Urinary bladder (tissue), 4 donors: Measurements from ENCODE around the gene PRKG1. TPM values are rescaled to one million over a fixed set of nuclear protein-coding genes. Genes with fewer than 3 reads are reported as not detected.

Source experiments
- DNase-seq: peaks from one replicate; pipeline ENCODE4 v3.0.0-alpha.2; 2015; ENCODE audit errors: extremely low spot score
- H3K27ac ChIP-seq: one replicate; pipeline ENCODE4 v1.5.1; 2013; ENCODE audit warnings: low read depth, mild to moderate bottlenecking, moderate library complexity
- H3K36me3 ChIP-seq: one replicate; pipeline ENCODE4 v1.6.1; 2013; ENCODE audit warnings: mild to moderate bottlenecking, moderate library complexity; ENCODE audit not compliant: insufficient read depth
- H3K4me1 ChIP-seq: one replicate; pipeline ENCODE4 v1.6.1; 2013; ENCODE audit warnings: mild to moderate bottlenecking, moderate library complexity; ENCODE audit not compliant: insufficient read depth
- H3K4me3 ChIP-seq: one replicate; pipeline ENCODE4 v1.5.1; 2013; ENCODE audit warnings: low read depth, low read length
- WGBS: extraction: QIAGEN DNeasy Blood & Tissue Kit; methylation state at CpG from one replicate; pipeline ENCODE4 v1.1.7; 2013; 5-methylcytosine and 5-hydroxymethylcytosine counted together
- polyA plus RNA-seq: library from polyadenylated mRNA; stranded (reverse); fragments of 200-250 nt; gene quantifications from one replicate; pipeline ENCODE4 v1.2.3, GENCODE V29; 2013
- total RNA-seq: library from RNA; depleted of rRNA; stranded (reverse); fragments of >200 nt; gene quantifications from one replicate; pipeline ENCODE4 v1.2.3, GENCODE V29; 2014
- donor health status: healthy with polysubstance abuse.
- donor health status: healthy.

PRKG1 gene
- total and polyA plus RNA-seq, 2 donors: 17.1 to 126 TPM

DNA sequence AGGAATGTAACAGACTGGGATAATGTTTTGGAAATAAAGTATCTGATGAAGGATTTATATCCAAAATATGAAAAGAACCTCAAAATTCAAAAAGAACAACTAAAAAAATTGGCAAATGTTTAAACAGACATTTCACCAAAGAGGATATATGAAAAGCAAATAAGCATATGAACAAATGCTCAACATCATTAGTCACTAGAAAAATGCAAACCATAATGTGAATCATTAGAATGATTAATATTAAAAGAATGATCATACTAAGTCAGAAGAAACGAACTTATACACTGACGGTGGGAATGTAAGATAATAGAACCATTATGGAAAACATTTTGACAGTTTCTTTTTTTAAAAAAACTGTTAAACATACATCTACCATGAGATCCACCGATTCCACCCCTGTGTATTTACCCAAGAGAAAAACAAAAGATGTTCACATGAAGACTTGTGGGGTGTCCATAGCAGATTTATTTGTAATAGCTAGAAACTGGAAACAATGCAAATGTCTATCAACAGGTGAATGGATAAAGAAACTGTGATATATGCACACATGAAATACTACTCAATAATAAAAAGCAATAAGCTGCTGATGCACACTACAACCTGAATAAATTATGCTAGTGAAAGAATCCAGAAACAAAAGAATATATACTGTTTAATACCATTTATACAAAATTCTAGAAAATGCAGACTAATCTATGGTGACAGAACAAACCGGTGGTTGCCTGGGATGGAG lies 35.7 kb downstream of the PRKG1 start:
- no peak for DNase-seq
- Histone ChIP-seq H3K4me1 (no peaks in the 10 kb centered on the region), H3K27ac (no peak overlapping the region), H3K36me3 (no peaks in the 10 kb centered on the region), H3K4me3 (no peak overlapping the region)
- WGBS: 71% methylated on average over 4 of the region's 4 CpGs

DNA sequence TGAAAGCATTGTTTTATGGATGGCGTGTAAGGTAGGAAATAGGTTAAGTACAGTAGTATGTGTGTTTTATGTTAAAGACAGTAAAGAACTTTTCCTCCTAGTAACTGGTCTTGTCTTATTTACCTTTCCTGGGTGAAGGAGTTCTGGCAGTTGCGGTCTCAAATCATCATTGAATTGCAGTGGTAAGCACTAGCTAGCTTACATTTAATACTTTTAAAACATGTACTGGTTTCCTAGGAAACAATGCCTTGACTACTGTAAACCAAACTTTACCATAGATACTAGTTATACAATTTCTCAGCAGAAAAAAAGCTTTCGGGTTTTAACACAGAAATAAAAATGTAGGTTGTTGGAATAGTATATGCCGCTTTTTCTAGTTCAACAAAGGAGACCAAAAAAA lies 37.7 kb downstream of the PRKG1 start:
- Histone ChIP-seq H3K4me1 (no peaks in the 10 kb centered on the region), H3K36me3 (no peaks in the 10 kb centered on the region), H3K27ac (no peak overlapping the region), H3K4me3 (no peak overlapping the region)
- DNase-seq: no peak
- WGBS: 90% methylated on average over 4 of the region's 4 CpGs

DNA sequence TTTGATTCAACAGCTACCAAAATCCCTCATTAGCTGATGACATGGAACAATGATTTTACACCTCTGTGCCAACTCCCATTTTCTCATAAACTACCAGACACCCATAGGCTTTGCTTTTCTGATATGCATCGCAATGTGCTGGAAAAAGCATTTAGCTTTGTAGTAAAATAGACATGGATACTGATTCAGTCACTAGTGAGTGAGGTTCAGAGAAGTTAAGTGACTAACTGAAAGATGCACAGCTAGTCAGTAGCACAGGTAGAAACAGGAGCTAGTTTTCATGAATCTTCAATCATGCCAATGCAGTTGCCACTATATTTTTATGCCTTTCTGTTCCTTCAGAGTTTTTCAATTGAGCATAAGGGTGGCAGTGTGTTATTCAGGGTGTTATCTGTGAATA lies 38.7 kb downstream of the PRKG1 start:
- Histone ChIP-seq H3K4me3 (no peak overlapping the region), H3K36me3 (no peaks in the 10 kb centered on the region), H3K4me1 (no peaks in the 10 kb centered on the region), H3K27ac (no peak overlapping the region)
- WGBS: 96% methylated on average over 1 of the region's 1 CpG
- DNase-seq: no peak

DNA sequence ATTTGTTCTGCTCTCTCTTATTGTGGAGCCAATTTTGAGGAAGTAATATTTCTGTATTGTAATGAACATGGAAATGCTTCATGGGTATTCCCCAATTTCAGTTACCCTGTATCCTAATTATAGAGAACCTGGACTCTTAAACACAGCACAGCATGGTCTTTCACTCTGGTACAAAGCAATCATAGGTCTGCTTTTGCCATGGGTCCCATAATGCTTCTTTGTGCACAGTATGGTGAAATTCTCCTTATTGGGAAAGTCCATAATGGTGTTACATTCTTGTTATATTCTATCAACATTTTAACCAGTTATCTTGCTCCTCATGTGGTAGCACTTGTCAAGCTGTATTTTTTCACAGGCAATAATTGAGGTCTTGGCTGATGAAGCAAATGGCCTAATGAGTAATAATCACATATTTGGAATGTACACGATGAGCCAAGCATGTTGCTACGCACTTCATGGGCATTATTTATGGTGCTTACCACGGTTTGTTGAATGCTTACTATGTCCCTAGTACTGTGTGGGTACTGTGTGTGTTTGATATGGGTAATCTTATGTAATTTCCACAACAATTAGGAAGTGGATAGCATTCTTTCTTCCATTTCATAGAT lies 42.9 kb downstream of the PRKG1 start:
- H3K36me3 ChIP-seq: no peaks in the 10 kb centered on the region
- no peak overlapping the region for H3K4me3 ChIP-seq
- WGBS: 80% methylated on average over 3 of the region's 3 CpGs
- H3K27ac ChIP-seq: no peak overlapping the region
- no peak for DNase-seq
- H3K4me1 ChIP-seq: no peaks in the 10 kb centered on the region

DNA sequence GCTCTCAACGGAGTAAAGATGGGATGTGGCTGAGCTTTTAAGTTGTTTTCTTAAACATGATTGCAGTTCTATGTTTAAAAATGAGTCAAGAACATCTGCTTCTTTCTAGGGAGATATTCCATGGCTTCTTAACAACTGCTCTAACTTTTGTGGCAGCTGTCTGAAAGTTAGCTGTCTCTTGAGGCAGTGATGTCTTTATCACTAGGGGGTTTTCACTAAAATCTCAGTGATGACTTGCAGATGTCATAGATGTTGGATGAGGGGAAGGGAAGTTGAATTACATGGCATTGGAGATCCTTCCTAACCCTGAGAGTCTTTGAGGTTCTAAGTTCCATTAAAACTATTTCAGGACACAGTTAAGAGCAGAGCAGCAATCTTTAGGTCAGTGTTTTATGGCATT lies 43.5 kb downstream of the PRKG1 start:
- WGBS: 50% methylated on average over 1 of the region's 1 CpG
- Histone ChIP-seq H3K4me3 (no peak overlapping the region), H3K36me3 (no peaks in the 10 kb centered on the region), H3K27ac (no peak overlapping the region), H3K4me1 (no peaks in the 10 kb centered on the region)
- DNase-seq: no peak

DNA sequence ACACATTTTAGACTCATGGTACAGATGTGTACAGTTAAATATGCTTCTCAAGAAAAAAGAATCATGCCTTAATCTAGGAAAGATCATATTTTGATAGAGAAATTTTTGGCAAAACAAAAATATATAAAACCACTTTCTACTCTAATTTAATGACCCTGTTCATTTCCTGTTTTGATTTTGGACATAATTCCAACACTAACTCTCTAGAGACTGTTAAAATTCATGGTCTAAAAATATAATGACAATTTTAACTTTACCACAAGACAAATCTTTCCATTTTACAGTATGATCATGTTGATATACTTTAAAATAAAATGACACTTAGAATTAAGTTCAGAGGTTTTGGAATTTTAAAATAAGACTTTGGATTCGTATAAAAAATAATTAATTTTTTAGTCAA lies 45.2 kb downstream of the PRKG1 start:
- 80% methylated on average over 1 of the region's 1 CpG for WGBS
- Histone ChIP-seq H3K4me3 (no peak overlapping the region), H3K36me3 (no peaks in the 10 kb centered on the region), H3K4me1 (no peaks in the 10 kb centered on the region), H3K27ac (no peak overlapping the region)
- DNase-seq: no peak

DNA sequence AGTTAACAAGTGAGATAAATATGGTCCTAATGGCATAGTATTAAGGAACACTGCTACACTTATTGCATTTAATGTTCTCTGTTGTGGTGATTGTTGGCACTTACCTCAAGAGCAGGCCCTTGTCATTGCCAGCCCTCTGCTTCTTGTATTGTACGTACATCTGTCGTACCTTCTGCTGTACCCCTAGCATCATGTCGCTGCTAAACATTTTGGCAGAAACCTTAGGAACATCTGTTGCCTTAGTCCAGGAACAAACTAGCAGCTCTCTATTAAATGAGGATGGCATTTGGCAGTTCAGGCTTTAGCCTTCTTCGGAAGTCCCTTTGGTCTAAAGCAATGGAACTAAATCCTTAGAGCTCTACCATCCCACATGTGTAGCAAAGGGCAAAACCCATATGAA lies 47.6 kb downstream of the PRKG1 start:
- over 99% methylated on average over 4 of the region's 4 CpGs for WGBS
- Histone ChIP-seq H3K27ac (no peak overlapping the region), H3K4me1 (no peaks in the 10 kb centered on the region), H3K4me3 (no peak overlapping the region), H3K36me3 (no peaks in the 10 kb centered on the region)
- no peak for DNase-seq

DNA sequence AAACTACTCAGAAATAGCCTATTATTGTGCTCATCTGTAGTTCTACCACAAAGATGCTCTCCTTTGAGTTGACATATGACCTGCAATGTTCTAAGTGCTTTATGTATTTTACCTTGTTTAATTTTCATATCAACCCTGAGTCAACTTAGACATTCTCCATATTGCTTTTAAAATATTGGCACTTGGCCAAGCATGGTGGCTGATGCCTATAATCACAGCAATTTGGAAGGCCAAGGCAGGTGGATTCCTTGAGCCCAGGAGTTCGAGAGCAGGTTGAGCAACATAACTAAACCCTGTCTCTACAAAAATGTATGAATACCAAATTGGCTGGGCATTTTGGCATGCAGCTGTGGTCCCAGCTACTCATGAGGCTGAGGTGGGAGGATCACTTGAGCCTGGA lies 50.6 kb downstream of the PRKG1 start:
- no peak overlapping the region for H3K4me3 ChIP-seq
- H3K27ac ChIP-seq: no peak overlapping the region
- no peaks in the 10 kb centered on the region for H3K36me3 ChIP-seq
- H3K4me1 ChIP-seq: no peaks in the 10 kb centered on the region
- no peak for DNase-seq
- WGBS: 87% methylated on average over 1 of the region's 1 CpG

DNA sequence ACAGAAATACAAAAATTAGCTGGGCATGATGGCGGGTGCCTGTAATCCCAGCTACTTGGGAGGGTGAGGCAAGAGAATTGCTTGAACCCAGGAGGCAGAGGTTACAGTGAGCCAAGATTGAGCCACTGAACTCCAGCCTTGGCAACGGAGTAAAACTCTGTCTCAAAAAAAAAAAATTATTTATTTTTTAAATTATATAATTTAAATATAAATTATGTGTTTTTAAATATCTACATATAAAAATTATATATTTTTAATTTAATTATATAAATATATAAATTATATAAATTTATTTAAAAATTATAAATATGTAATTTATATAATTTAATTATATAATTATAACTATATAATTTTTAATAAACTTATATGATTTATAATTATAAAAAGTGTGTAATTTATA lies 51.2 kb downstream of the PRKG1 start:
- DNase-seq: no peak
- WGBS: 97% methylated on average over 2 of the region's 2 CpGs
- Histone ChIP-seq H3K4me3 (no peak overlapping the region), H3K27ac (no peak overlapping the region), H3K36me3 (no peaks in the 10 kb centered on the region), H3K4me1 (no peaks in the 10 kb centered on the region)

DNA sequence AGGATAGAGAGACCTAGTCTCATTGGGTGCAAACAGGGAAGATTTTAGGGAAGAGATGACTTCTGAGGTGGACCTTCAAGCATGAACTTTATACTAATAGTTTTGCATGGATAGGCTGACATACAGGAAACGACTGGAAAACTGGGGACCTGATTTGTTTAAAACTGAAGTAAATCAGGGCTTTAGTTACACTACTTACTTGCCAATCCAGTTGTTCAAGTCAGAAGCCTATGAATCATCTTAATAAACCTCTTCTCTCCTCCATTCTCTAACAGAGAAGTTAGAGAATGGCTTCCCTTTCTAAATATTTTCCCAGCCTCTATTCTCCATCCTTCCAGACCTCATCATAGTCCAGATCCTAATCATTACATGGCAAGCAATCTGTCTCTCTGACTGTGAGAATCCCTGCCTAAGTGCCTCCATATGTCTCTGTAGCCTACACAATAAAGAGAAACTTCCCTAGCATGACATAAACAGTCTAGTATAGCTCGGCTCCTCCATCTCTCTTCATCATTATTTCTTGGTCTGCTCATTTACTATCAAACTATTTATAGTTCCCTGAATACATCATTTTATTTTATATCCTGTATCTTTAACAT lies 55.8 kb downstream of the PRKG1 start:
- no peak overlapping the region for H3K4me3 ChIP-seq
- H3K36me3 ChIP-seq: no peaks in the 10 kb centered on the region
- no peak for DNase-seq
- no peaks in the 10 kb centered on the region for H3K4me1 ChIP-seq
- no peak overlapping the region for H3K27ac ChIP-seq
- 61% methylated on average over 2 of the region's 2 CpGs for WGBS

DNA sequence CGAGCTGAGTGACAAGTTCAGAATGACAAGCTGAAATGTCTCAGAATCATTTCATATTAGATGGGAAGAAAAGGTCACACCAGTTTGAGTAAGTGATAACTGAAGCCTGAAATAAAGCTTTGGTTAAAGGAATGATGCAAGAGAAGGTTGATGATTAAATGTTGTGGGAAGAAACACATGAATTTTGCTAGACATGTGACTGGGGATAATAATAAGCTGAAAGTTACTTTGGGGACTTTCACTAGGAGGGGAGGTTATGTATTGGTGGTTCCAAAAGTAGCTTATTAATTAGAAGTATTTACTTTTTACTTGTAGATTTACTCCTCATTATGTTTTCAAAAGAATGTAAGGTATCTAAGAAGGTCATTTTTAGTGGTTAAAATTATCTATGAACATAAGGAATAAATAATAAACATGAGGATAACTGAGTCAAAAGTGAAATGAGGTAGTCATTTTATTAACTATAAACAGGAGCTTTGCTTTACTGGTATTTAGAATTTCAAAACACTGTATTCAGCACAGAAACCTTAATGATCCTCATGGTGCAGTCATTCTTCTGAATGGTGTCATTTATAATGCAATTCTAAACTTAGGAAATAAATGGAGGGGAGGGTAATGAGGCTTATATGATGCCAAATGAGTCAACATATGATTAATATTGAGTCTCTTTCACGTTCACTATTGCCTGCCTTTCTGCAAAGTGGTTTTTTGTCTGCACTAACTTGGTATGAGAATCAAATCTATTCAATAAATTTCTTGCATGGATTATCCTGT lies 63.7 kb downstream of the PRKG1 start:
- 75% methylated on average over 2 of the region's 2 CpGs for WGBS
- Histone ChIP-seq H3K36me3 (no peaks in the 10 kb centered on the region), H3K4me3 (no peak overlapping the region), H3K27ac (no peak overlapping the region), H3K4me1 (no peaks in the 10 kb centered on the region)
- DNase-seq: no peak

DNA sequence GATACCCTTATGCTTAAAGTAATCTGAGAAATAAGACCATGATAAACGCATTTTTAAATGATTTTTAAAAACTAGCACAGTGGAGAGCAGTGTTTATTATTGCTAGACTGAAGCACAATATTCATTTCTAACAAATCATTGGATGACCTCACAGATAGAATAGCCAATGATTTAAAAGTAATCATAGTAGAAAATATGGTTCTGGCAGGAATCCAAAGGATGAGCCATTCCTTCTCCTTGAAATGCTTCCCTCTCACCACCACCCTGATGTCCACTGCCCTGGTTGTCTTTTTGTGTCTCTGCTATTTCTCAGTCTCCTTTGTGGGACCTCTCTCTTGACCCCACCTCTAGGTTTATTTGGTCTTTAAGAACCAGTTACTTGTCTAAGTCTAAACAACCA lies 64.9 kb downstream of the PRKG1 start:
- Histone ChIP-seq H3K27ac (no peak overlapping the region), H3K4me3 (no peak overlapping the region), H3K36me3 (no peaks in the 10 kb centered on the region), H3K4me1 (no peaks in the 10 kb centered on the region)
- 99% methylated on average over 1 of the region's 1 CpG for WGBS
- DNase-seq: no peak

DNA sequence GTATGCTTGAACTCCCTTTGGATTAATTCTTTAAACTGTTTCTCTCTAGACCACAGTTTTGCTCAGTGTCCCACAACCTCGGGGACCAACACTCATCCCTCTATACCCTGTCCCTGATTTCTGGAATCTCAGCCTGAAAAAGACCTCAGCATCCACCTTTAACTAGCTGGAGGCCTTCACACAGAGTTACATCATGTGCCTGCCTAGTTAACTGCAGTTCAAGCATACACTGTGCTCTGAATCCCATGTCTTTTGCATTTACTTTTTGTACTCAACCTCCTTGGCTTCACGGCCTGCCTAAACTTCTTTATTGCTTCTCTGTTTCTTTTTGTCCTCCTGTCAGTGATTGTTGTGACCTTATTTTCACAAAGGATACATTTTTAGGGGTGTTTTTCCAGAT lies 66.7 kb downstream of the PRKG1 start:
- 79% methylated on average over 2 of the region's 2 CpGs for WGBS
- H3K4me3 ChIP-seq: no peak overlapping the region
- no peaks in the 10 kb centered on the region for H3K4me1 ChIP-seq
- DNase-seq: no peak
- H3K27ac ChIP-seq: no peak overlapping the region
- H3K36me3 ChIP-seq: no peaks in the 10 kb centered on the region
